H1 (cell line): Measurements from ENCODE around the gene PXN. TPM values are rescaled to one million over a fixed set of nuclear protein-coding genes. Genes with fewer than 3 reads are reported as not detected.

Experiments
- BCL11A ChIP-seq, 2 experiments: IDR thresholded peaks; one replicate each; pipeline ENCODE4 v1.6.1; 2011; ENCODE audit warnings: low read depth in 2 of 2, low read length in 2 of 2, mild to moderate bottlenecking in 2 of 2
- CBX8 ChIP-seq: fragments of 300-800, 300-1000 bp; sonication (generic); IDR thresholded peaks from 2 replicates; pipeline ENCODE4 v1.7.1; 2016; ENCODE audit warnings: low read depth, low read length, borderline replicate concordance
- CHD1 ChIP-seq: IDR thresholded peaks from 2 replicates; pipeline ENCODE4 v1.6.1; 2012; ENCODE audit warnings: low read depth, low read length, improper control_type of control experiment
- GABPA ChIP-seq: IDR thresholded peaks from 2 replicates; pipeline ENCODE4 v1.6.1; 2011; ENCODE audit warnings: mild to moderate bottlenecking, low read length, moderate library complexity, borderline replicate concordance; ENCODE audit not compliant: insufficient read depth
- JUND ChIP-seq: IDR thresholded peaks from 2 replicates; pipeline ENCODE4 v1.6.1; 2011; ENCODE audit warnings: mild to moderate bottlenecking, improper control_type of control experiment, low read length
- KDM1A ChIP-seq: fragments of 200-600, 300-600 bp; sonication (generic); IDR thresholded peaks from 2 replicates; pipeline ENCODE4 v1.7.1; 2016; ENCODE audit warnings: mild to moderate bottlenecking, low read length, borderline replicate concordance
- RXRA ChIP-seq: IDR thresholded peaks from 2 replicates; pipeline ENCODE4 v1.6.1; 2011; ENCODE audit warnings: low read depth, mild to moderate bottlenecking, low read length, moderate library complexity; ENCODE audit not compliant: insufficient read depth
- polyA plus RNA-seq, 7 experiments: library from polyadenylated mRNA; depleted of rRNA in 3 of 7; stranded (reverse) in 5 of 7; unstranded in 2 of 7; fragments of >200 nt in 5 of 7; fragments of 200-250 nt in 2 of 7; gene quantifications; 1 replicate in 5 of 7; 2 replicates in 1 of 7; 4 replicates in 1 of 7; pipeline versions ENCODE4 v1.2.1 to v1.2.3, GENCODE V29; 2011 to 2013; ENCODE audit warnings: missing spikeins in 2 of 7, mixed read lengths in 2 of 7
- total RNA-seq: library from RNA; stranded (reverse); fragmentation: NEBNext Ultra II Directional; extraction: Animal tissue kit (Norgen Biotek cat#: 25700); gene quantifications from 2 replicates; pipeline ENCODE4 v1.2.1, GENCODE V29; 2021
- TF ChIP-seq, protein P1 (sequence below): fragments of 300-600 bp; sonication (generic); IDR thresholded peaks from 2 replicates; pipeline ENCODE4 v1.7.1; 2012; ENCODE audit warnings: low read length, moderate library complexity, mild to moderate bottlenecking, inconsistent platforms; ENCODE audit not compliant: insufficient replicate concordance
- TF ChIP-seq, protein P2 (sequence below): IDR thresholded peaks from 2 replicates; pipeline ENCODE4 v1.6.1; 2012; ENCODE audit warnings: inconsistent platforms

PXN gene
- total and polyA plus RNA-seq, 2 of the 8 experiments (the other 6 are each of a cell fraction or from before 2014, with no cell fraction given) = 51.0 to 105 TPM

DNA sequence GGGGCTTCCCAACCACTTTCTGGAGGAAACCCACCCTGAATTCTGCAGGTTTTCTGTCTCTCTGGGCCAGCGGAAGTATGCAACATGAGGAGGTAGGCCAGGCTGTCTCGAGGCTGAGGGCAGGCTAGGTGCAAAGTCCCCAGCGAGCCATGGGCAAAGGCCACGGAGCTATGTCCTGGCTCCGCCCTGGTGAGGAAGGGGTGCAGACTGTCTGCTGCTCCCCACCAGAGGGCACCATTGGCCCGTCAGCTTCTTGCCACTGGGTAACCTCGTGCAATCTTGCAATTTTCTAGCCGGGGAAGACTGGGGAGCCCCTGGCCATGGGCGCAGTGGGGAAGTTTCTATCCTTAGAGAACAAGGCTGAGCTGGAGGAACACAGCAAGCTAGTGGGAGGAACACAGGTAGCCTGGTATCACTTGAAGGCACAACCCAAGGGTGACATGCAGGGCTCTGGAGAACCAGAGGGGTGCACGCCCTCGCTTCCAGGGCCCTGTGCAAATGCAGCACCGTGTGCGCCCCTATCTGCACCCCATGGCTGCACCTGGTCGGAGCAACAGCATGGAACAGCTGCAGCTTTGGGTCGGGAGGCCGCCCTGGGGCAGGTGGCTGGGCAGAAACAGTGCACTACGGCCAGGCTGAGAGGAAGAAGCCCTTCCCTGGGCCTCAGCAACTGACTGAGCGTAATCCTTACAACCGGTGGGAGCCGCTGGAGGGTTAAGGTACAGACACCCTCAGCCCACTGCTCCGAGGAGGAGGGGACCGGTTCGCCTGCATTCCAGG, 37.0 kb downstream of the PXN start (continued):
- TF ChIP-seq, protein P1, sequence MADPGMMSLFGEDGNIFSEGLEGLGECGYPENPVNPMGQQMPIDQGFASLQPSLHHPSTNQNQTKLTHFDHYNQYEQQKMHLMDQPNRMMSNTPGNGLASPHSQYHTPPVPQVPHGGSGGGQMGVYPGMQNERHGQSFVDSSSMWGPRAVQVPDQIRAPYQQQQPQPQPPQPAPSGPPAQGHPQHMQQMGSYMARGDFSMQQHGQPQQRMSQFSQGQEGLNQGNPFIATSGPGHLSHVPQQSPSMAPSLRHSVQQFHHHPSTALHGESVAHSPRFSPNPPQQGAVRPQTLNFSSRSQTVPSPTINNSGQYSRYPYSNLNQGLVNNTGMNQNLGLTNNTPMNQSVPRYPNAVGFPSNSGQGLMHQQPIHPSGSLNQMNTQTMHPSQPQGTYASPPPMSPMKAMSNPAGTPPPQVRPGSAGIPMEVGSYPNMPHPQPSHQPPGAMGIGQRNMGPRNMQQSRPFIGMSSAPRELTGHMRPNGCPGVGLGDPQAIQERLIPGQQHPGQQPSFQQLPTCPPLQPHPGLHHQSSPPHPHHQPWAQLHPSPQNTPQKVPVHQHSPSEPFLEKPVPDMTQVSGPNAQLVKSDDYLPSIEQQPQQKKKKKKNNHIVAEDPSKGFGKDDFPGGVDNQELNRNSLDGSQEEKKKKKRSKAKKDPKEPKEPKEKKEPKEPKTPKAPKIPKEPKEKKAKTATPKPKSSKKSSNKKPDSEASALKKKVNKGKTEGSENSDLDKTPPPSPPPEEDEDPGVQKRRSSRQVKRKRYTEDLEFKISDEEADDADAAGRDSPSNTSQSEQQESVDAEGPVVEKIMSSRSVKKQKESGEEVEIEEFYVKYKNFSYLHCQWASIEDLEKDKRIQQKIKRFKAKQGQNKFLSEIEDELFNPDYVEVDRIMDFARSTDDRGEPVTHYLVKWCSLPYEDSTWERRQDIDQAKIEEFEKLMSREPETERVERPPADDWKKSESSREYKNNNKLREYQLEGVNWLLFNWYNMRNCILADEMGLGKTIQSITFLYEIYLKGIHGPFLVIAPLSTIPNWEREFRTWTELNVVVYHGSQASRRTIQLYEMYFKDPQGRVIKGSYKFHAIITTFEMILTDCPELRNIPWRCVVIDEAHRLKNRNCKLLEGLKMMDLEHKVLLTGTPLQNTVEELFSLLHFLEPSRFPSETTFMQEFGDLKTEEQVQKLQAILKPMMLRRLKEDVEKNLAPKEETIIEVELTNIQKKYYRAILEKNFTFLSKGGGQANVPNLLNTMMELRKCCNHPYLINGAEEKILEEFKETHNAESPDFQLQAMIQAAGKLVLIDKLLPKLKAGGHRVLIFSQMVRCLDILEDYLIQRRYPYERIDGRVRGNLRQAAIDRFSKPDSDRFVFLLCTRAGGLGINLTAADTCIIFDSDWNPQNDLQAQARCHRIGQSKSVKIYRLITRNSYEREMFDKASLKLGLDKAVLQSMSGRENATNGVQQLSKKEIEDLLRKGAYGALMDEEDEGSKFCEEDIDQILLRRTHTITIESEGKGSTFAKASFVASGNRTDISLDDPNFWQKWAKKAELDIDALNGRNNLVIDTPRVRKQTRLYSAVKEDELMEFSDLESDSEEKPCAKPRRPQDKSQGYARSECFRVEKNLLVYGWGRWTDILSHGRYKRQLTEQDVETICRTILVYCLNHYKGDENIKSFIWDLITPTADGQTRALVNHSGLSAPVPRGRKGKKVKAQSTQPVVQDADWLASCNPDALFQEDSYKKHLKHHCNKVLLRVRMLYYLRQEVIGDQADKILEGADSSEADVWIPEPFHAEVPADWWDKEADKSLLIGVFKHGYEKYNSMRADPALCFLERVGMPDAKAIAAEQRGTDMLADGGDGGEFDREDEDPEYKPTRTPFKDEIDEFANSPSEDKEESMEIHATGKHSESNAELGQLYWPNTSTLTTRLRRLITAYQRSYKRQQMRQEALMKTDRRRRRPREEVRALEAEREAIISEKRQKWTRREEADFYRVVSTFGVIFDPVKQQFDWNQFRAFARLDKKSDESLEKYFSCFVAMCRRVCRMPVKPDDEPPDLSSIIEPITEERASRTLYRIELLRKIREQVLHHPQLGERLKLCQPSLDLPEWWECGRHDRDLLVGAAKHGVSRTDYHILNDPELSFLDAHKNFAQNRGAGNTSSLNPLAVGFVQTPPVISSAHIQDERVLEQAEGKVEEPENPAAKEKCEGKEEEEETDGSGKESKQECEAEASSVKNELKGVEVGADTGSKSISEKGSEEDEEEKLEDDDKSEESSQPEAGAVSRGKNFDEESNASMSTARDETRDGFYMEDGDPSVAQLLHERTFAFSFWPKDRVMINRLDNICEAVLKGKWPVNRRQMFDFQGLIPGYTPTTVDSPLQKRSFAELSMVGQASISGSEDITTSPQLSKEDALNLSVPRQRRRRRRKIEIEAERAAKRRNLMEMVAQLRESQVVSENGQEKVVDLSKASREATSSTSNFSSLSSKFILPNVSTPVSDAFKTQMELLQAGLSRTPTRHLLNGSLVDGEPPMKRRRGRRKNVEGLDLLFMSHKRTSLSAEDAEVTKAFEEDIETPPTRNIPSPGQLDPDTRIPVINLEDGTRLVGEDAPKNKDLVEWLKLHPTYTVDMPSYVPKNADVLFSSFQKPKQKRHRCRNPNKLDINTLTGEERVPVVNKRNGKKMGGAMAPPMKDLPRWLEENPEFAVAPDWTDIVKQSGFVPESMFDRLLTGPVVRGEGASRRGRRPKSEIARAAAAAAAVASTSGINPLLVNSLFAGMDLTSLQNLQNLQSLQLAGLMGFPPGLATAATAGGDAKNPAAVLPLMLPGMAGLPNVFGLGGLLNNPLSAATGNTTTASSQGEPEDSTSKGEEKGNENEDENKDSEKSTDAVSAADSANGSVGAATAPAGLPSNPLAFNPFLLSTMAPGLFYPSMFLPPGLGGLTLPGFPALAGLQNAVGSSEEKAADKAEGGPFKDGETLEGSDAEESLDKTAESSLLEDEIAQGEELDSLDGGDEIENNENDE = no peak
- TF ChIP-seq RXRA (no peak), CHD1 (no peak), JUND (no peak; the same call in 1 of the 2 replicates), KDM1A (peak; percentile 11; the same call in 1 of the 2 replicates), GABPA (no peak), BCL11A (IDR thresholded peaks at IDR 0.05; ENCODE audit: low read depth in 2 of 2, low read length in 2 of 2) (peak in 1 of 2 experiments; percentile 46), CBX8 (no peak)
- TF ChIP-seq, protein P2, sequence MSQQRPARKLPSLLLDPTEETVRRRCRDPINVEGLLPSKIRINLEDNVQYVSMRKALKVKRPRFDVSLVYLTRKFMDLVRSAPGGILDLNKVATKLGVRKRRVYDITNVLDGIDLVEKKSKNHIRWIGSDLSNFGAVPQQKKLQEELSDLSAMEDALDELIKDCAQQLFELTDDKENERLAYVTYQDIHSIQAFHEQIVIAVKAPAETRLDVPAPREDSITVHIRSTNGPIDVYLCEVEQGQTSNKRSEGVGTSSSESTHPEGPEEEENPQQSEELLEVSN = 0 out of 2 replicates have a peak, but pooled peaks have one; percentile 5
